Common myeloid progenitor, CD34-positive (primary cell): ENCODE measurements around the gene CCSER1.

ENCODE experiments used
- CTCF ChIA-PET: fragments of 350-600 bp; sonication (Branson Sonifier 250); formaldehyde crosslinking; loops from one replicate; lab custom pipeline; 2021; ENCODE audit warnings: antibody characterized with exemption; lab: Charles Lee
- POLR2A ChIA-PET: fragments of 350-600 bp; sonication (Branson Sonifier 250); formaldehyde crosslinking; loops from one replicate; lab custom pipeline; 2021; ENCODE audit warnings: antibody characterized with exemption; lab: Charles Lee
- DNase-seq, 3 donors: peaks; one replicate each; pipeline versions ENCODE4 v3.0.0 to v3.0.0-alpha.2; 2013
- H3K27ac ChIP-seq, 2 experiments: 1 replicate in 1 of 2; 2 replicates in 1 of 2; pipeline ENCODE4 v1.7.0; 2013; ENCODE audit warnings: inconsistent platforms in 2 of 2, low read length in 2 of 2, mild to moderate bottlenecking in 2 of 2, low read depth in 1 of 2, moderate library complexity in 1 of 2; ENCODE audit not compliant: severe bottlenecking in 2 of 2, insufficient read depth in 1 of 2, poor library complexity in 1 of 2
- H3K27me3 ChIP-seq, 5 experiments: replicated peaks in 2 of 5; 1 replicate in 3 of 5; 2 replicates in 2 of 5; pipeline versions ENCODE4 v1.6.1 to v1.7.0; 2013; ENCODE audit warnings: low read length in 4 of 5, mild to moderate bottlenecking in 2 of 5, moderate library complexity in 2 of 5, inconsistent platforms in 1 of 5; ENCODE audit not compliant: insufficient read depth in 5 of 5, control insufficient read depth in 4 of 5
- H3K36me3 ChIP-seq, 4 experiments: 1 replicate in 2 of 4; 2 replicates in 2 of 4; pipeline versions ENCODE4 v1.6.1 to v1.7.0; 2013; ENCODE audit warnings: low read length in 3 of 4, control low read depth in 1 of 4, mild to moderate bottlenecking in 1 of 4; ENCODE audit not compliant: control insufficient read depth in 4 of 4, insufficient read depth in 4 of 4
- H3K4me1 ChIP-seq, 4 experiments: 1 replicate in 3 of 4; 2 replicates in 1 of 4; pipeline versions ENCODE4 v1.6.1 to v1.7.1; 2013; ENCODE audit warnings: low read length in 3 of 4, mild to moderate bottlenecking in 3 of 4, control low read depth in 1 of 4, inconsistent platforms in 1 of 4, moderate library complexity in 1 of 4; ENCODE audit not compliant: control insufficient read depth in 4 of 4, insufficient read depth in 4 of 4; ENCODE audit errors: control extremely low read depth in 1 of 4
- H3K4me3 ChIP-seq, 7 experiments: 1 replicate in 4 of 7; 2 replicates in 3 of 7; pipeline versions ENCODE4 v1.5.1 to v1.7.0; 2013; ENCODE audit warnings: mild to moderate bottlenecking in 7 of 7, low read length in 6 of 7, moderate library complexity in 6 of 7, inconsistent platforms in 2 of 7, low read depth in 2 of 7, control low read depth in 1 of 7; ENCODE audit not compliant: insufficient read depth in 4 of 7, control insufficient read depth in 1 of 7; ENCODE audit errors: extremely low read depth in 1 of 7
- H3K9me3 ChIP-seq, 5 experiments: 1 replicate in 4 of 5; 2 replicates in 1 of 5; pipeline versions ENCODE4 v1.6.1 to v1.7.1; 2013; ENCODE audit warnings: low read length in 4 of 5, mild to moderate bottlenecking in 2 of 5, inconsistent platforms in 1 of 5, low read depth in 1 of 5, moderate library complexity in 1 of 5; ENCODE audit not compliant: control insufficient read depth in 4 of 5, insufficient read depth in 2 of 5; ENCODE audit errors: control extremely low read depth in 1 of 5
- WGBS: methylation state at CpG from one replicate; pipeline ENCODE4 v1.1.5; 2013; ENCODE audit not compliant: insufficient coverage; 5-methylcytosine and 5-hydroxymethylcytosine counted together

The CCSER1 gene

DNA sequence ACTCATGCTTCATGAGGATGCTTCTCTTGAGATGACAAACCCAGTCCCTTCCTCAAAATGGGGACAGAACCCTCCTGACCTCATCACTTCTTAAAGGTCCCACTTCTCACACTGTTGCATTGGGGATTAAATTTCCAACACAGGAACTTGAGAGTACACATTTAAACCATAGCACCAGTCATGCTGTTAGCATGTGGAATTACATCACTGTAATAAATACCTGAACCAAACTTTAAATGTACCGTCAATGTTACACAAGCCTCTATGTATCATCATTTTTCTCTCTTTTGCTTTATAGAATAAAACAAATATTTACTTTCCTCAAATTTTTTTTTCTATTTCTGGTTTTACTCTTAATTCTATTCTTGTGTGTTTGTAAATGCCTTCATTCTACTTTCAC, 448.2 kb downstream of the CCSER1 start:
- DNase-seq = no peak
- POLR2A ChIA-PET = no interaction called here
- WGBS = 100% methylated on average over 1 of the region's 1 CpG

DNA sequence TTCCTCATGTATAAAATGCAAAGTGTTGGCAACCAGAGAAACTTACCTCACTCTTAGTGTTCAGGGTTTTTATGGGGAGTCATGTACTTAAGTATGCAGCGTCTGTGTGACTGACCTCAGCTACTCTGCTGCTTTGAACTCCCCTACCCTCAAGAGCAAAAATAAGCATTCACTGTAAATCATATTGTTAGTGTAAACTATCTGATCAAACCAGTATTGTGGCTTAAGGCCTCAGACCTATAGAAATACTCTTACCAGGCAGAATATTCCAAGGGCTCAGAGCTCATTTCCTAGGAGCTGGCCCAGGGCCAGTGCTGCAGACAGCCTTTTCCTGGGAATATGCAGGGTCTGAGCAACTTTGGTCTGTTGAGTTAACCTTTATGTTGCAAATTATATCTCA, 453.1 kb downstream of the CCSER1 start:
- DNase-seq = no peak
- CTCF ChIA-PET = no interaction called here
- Histone ChIP-seq H3K4me3 (no peak overlapping the region), H3K36me3 (no peaks in the 10 kb centered on the region), H3K4me1 (peaks cover 0 to 5% (median 0%) of the 10 kb centered on the region in 4 experiments), H3K27ac (no peak overlapping the region), H3K27me3 (no peaks in the 10 kb centered on the region), H3K9me3 (peaks cover 0 to 2% (median 0%) of the 10 kb centered on the region in 5 experiments)
- POLR2A ChIA-PET = no interaction called here
- no CpG with 5 or more reads among the region's 1 CpG for WGBS

More for the DNA sequence above, 448.2 kb downstream of the CCSER1 start:
- CTCF ChIA-PET = no interaction called here
- Histone ChIP-seq H3K27ac (no peak overlapping the region), H3K27me3 (no peaks in the 10 kb centered on the region), H3K4me1 (no peaks in the 10 kb centered on the region), H3K36me3 (peaks cover 0 to 2% (median 0%) of the 10 kb centered on the region in 4 experiments), H3K4me3 (no peak overlapping the region), H3K9me3 (peaks cover 0 to 6% (median 0%) of the 10 kb centered on the region in 5 experiments)

DNA sequence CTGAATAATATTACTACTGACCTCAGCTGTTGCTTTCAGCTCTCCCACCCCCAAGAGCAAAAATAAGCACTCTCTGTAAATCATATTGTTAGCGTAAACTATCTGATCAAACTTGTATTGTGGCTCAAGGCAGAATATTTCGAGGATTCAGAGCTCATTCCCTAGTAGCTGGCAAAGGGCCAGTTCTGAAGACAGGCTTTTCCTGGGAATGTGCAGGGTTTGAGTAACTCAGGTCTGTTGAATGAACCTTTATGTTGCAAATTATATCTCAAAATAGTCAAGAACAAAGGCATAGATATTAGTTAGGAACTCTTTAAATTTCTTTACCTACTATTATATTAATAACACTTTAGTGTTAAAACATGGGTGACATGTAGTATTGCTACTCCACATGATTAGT, 454.9 kb downstream of the CCSER1 start:
- no peaks in the 10 kb centered on the region for H3K9me3 ChIP-seq
- ChIA-PET CTCF (interaction anchor here (1.2 kb wide), 1 partner anchor 30 kb away, joined by 3 read pairs; no protein-coding TSS in a partner anchor), POLR2A (no interaction called here)
- WGBS = 100% methylated on average over 1 of the region's 2 CpGs
- H3K36me3 ChIP-seq = no peaks in the 10 kb centered on the region
- no peaks in the 10 kb centered on the region for H3K27me3 ChIP-seq
- no peak overlapping the region for H3K27ac ChIP-seq
- no peak overlapping the region for H3K4me3 ChIP-seq
- peaks cover 0 to 5% (median 0%) of the 10 kb centered on the region in 4 experiments for H3K4me1 ChIP-seq
- no peak for DNase-seq

DNA sequence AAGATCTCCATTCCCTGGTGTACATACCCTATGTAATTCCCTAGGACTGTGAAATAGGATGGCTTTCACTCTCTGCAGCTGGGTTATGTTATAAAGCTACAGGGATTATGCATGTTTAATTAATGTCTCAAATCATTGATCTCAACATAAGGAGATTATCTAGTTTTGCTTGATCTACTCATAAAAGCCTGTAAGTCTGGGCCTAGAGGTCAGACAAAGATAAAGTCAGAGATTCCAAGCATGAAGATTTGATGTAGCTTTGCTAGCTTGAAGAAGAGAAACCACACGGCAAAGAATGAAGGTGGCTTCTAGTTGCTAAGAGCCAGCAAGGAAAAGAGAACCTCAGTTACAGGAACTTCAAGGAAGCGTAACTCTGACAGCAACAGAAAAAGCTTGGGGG, 456.9 kb downstream of the CCSER1 start:
- Histone ChIP-seq H3K36me3 (no peaks in the 10 kb centered on the region), H3K27ac (no peak overlapping the region), H3K4me3 (no peak overlapping the region), H3K9me3 (no peaks in the 10 kb centered on the region), H3K4me1 (peaks cover 0 to 5% (median 0%) of the 10 kb centered on the region in 4 experiments), H3K27me3 (no peaks in the 10 kb centered on the region)
- ChIA-PET POLR2A (interaction anchor here (1.1 kb wide), 1 partner anchor 52 kb away, joined by 3 read pairs; no protein-coding TSS in a partner anchor), CTCF (interaction anchor here (1.4 kb wide), 1 partner anchor 20 kb away, joined by 3 read pairs; no protein-coding TSS in a partner anchor)
- WGBS = 42% methylated on average over 2 of the region's 2 CpGs
- peak in 2 of 3 donors; percentile 16 to 20 for DNase-seq

DNA sequence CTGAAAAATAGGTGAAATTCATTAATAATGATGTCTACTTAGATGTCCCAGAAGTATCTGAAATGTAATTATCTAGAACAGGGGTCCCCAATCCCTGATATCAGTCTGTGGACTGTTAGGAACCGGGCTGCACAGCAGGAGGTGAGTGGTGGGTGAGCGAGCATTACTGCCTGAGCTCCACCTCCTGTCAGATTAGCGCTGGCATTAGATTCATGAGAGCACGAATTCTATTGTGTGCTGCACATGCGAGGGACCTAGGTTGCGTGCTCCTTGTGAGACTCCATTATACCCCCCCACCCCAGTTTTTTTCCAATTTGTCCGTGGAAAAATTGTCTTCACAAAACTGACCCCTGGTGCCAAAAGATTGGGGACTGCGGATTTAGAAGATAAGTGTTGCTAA, 458.8 kb downstream of the CCSER1 start:
- DNase-seq = no peak
- no peak overlapping the region for H3K4me3 ChIP-seq
- POLR2A ChIA-PET = no interaction called here
- peaks cover 0 to 5% (median 0%) of the 10 kb centered on the region in 4 experiments for H3K4me1 ChIP-seq
- H3K27me3 ChIP-seq = no peaks in the 10 kb centered on the region
- H3K9me3 ChIP-seq = no peaks in the 10 kb centered on the region
- WGBS = 98% methylated on average over 5 of the region's 8 CpGs
- H3K36me3 ChIP-seq = no peaks in the 10 kb centered on the region
- H3K27ac ChIP-seq = no peak overlapping the region
- CTCF ChIA-PET = no interaction called here

DNA sequence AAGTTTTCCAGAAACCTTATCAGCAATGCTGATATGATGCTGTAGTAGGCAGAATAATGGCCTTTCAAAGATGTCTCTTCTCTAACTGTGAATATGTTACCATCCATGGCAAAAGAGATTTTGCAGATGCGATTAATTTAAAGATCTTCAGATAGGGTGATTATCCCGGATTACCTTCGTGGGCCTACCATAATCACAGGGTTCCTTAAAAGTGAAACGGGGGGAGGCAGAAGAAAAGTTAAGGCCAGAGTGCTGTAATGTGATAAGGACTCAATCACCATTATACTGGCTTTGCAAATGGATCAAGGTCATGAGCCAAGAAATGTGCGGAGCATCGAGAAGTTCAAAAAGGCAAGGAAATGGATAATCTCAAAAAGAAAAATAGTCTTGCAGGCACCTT, 459.6 kb downstream of the CCSER1 start:
- Histone ChIP-seq H3K27me3 (no peaks in the 10 kb centered on the region), H3K4me3 (no peak overlapping the region), H3K4me1 (peaks cover 0 to 5% (median 0%) of the 10 kb centered on the region in 4 experiments), H3K27ac (no peak overlapping the region), H3K9me3 (no peaks in the 10 kb centered on the region), H3K36me3 (no peaks in the 10 kb centered on the region)
- CTCF ChIA-PET = no interaction called here
- POLR2A ChIA-PET = no interaction called here
- DNase-seq = no peak
- no CpG with 5 or more reads among the region's 6 CpGs for WGBS

DNA sequence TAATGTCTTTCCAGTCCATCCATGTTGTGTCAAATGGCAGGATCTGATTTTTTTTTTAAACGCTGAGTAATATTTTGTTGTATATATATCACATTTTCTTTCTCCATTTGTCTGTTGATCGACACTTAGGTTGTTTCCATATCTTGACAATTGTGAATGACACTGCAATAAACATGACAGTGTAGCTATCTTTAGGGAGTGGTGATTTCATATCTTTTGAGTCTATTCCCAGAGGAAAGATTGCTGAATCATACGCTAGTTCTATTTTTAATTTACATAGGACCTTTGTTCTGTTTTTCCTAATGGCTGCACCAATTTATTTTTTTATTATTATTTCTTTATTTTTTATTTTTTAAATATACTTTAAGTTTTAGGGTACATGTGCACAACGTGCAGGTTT, 470.7 kb downstream of the CCSER1 start:
- no peaks in the 10 kb centered on the region for H3K9me3 ChIP-seq
- no CpG with 5 or more reads among the region's 4 CpGs for WGBS
- ChIA-PET POLR2A (no interaction called here), CTCF (no interaction called here)
- H3K4me1 ChIP-seq = no peaks in the 10 kb centered on the region
- no peak overlapping the region for H3K27ac ChIP-seq
- no peak overlapping the region for H3K4me3 ChIP-seq
- H3K36me3 ChIP-seq = no peaks in the 10 kb centered on the region
- H3K27me3 ChIP-seq = no peaks in the 10 kb centered on the region
- no peak for DNase-seq
